HepG2 (cell line): Measurements from ENCODE around the gene IQSEC1. TPM values are rescaled to one million over a fixed set of nuclear protein-coding genes. Genes with fewer than 3 reads are reported as not detected.
A peak's percentile ranks its signal among the peaks of the same experiment; 100 is the strongest.

Experiments
- DRAP1 ChIP-seq: IDR thresholded peaks from 2 replicates; pipeline ENCODE4 v1.6.1; 2016; ENCODE audit warnings: missing genetic modification reagents, missing compliant biosample characterization
- FOXO1 ChIP-seq: sonication (generic); formaldehyde crosslinking; IDR thresholded peaks from 2 replicates; pipeline ENCODE4 v1.4.0; 2020; ENCODE audit warnings: missing genetic modification reagents
- HBP1 ChIP-seq: IDR thresholded peaks from 2 replicates; pipeline ENCODE4 v1.6.1; 2016; ENCODE audit warnings: low read depth, control low read depth
- HCFC1 ChIP-seq: fragments of 150-350 bp; IDR thresholded peaks from 2 replicates; pipeline ENCODE4 v1.6.1; 2014; ENCODE audit warnings: low read depth, low read length
- MLLT10 ChIP-seq: sonication (generic); formaldehyde crosslinking; IDR thresholded peaks from 2 replicates; pipeline ENCODE4 v1.4.0; 2020; ENCODE audit warnings: missing genetic modification reagents
- MTF1 ChIP-seq: sonication (generic); formaldehyde crosslinking; IDR thresholded peaks from 2 replicates; pipeline ENCODE4 v1.5.0; 2020; ENCODE audit warnings: missing genetic modification reagents
- NFE2L2 ChIP-seq: fragments of 150-350 bp; IDR thresholded peaks from 2 replicates; pipeline ENCODE4 v1.6.1; 2014; ENCODE audit warnings: low read length
- NR2F6 ChIP-seq, 2 experiments: IDR thresholded peaks; 2 replicates each; pipeline ENCODE4 v1.6.1; 2016; ENCODE audit warnings: antibody characterized with exemption in 1 of 2, mild to moderate bottlenecking in 1 of 2
- NR3C1 ChIP-seq: sonication (generic); formaldehyde crosslinking; IDR thresholded peaks from 2 replicates; pipeline ENCODE4 v1.4.0; 2020; ENCODE audit warnings: missing genetic modification reagents
- PATZ1 ChIP-seq: sonication (generic); formaldehyde crosslinking; IDR thresholded peaks from 2 replicates; pipeline ENCODE4 v1.4.0; 2020; ENCODE audit warnings: missing genetic modification reagents
- TFDP2 ChIP-seq: sonication (generic); formaldehyde crosslinking; IDR thresholded peaks from 2 replicates; pipeline ENCODE4 v1.4.0; 2020; ENCODE audit warnings: missing genetic modification reagents
- ZBTB7A ChIP-seq: sonication (generic); formaldehyde crosslinking; IDR thresholded peaks from 2 replicates; pipeline ENCODE4 v1.8.0; 2022; ENCODE audit warnings: mild to moderate bottlenecking, missing genetic modification reagents
- ZHX2 ChIP-seq, 2 experiments: sonication (generic) in 1 of 2; formaldehyde crosslinking in 1 of 2; IDR thresholded peaks; 2 replicates each; pipeline versions ENCODE4 v1.6.1 to v1.9.0; 2014 to 2022; ENCODE audit warnings: antibody characterized with exemption in 1 of 2, borderline replicate concordance in 1 of 2, inconsistent platforms in 1 of 2, low read depth in 1 of 2, missing genetic modification reagents in 1 of 2
- ZNF136 ChIP-seq: sonication (generic); formaldehyde crosslinking; IDR thresholded peaks from 2 replicates; pipeline ENCODE4 v1.8.1; 2022; ENCODE audit warnings: low read depth, mild to moderate bottlenecking, moderate library complexity, missing genetic modification reagents
- ZNF24 ChIP-seq: fragments of 450-650 bp; IDR thresholded peaks from 2 replicates; pipeline ENCODE4 v1.6.1; 2017; ENCODE audit warnings: antibody characterized with exemption, mild to moderate bottlenecking
- ZNF326 ChIP-seq: sonication (generic); formaldehyde crosslinking; IDR thresholded peaks from 2 replicates; pipeline ENCODE4 v1.4.0; 2020; ENCODE audit warnings: missing genetic modification reagents, borderline replicate concordance
- ZNF44 ChIP-seq: sonication (generic); formaldehyde crosslinking; IDR thresholded peaks from 2 replicates; pipeline ENCODE4 v1.5.1; 2020; ENCODE audit warnings: mild to moderate bottlenecking, missing genetic modification reagents
- ZNF629 ChIP-seq: sonication (generic); formaldehyde crosslinking; conservative IDR thresholded peaks from 2 replicates; pipeline ENCODE4 v1.5.0; 2020; ENCODE audit warnings: missing genetic modification reagents
- ZNF775 ChIP-seq: sonication (generic); formaldehyde crosslinking; IDR thresholded peaks from 2 replicates; pipeline ENCODE4 v1.4.0; 2020; ENCODE audit warnings: missing genetic modification reagents, mild to moderate bottlenecking, moderate library complexity, borderline replicate concordance
- ZNF788 ChIP-seq: sonication (generic); formaldehyde crosslinking; IDR thresholded peaks from 2 replicates; pipeline ENCODE4 v1.5.0; 2020; ENCODE audit warnings: mild to moderate bottlenecking, missing genetic modification reagents, borderline replicate concordance
- polyA plus RNA-seq, 8 experiments: library from polyadenylated mRNA; depleted of rRNA in 3 of 8; stranded (reverse) in 7 of 8; unstranded in 1 of 8; fragments of >200 nt; fragmentation: Illumina TruSeq in 4 of 8; extraction: Trizol in 4 of 8; gene quantifications; 2 replicates each; pipeline versions ENCODE4 v1.2.1 to v1.2.3, GENCODE V29; 2011 to 2016; ENCODE audit warnings: low read depth in 4 of 8, missing spikeins in 1 of 8, mixed read lengths in 1 of 8; ENCODE audit not compliant: insufficient read depth in 1 of 8
- total RNA-seq, 5 experiments: library from RNA; depleted of rRNA; stranded (reverse); fragments of >200 nt; fragmentation: Illumina TruSeq; extraction: Trizol; gene quantifications; 2 replicates each; pipeline ENCODE4 v1.2.3, GENCODE V29; 2016; ENCODE audit warnings: low read depth in 1 of 5

Gene IQSEC1
- total and polyA plus RNA-seq, 2 of the 13 experiments (the other 11 are each of a cell fraction or from before 2014, with no cell fraction given): 17.4 to 20.2 TPM

- TF ChIP-seq NFE2L2: no peak
- no peak for TF ChIP-seq MTF1 (CRISPR knock-in tag)
- no peak for TF ChIP-seq DRAP1
- no peak for TF ChIP-seq ZBTB7A
- TF ChIP-seq TFDP2 (CRISPR knock-in tag): no peak
- TF ChIP-seq ZNF44 (CRISPR knock-in tag): no peak
- TF ChIP-seq ZNF629 (CRISPR knock-in tag): no peak
- no peak for TF ChIP-seq ZNF24
- TF ChIP-seq NR2F6 (IDR thresholded peaks at IDR 0.05): 0 out of 2 replicates have a peak, but pooled peaks have one; percentile 10
- TF ChIP-seq NR2F6 (CRISPR knock-in tag; IDR thresholded peaks at IDR 0.05): no peak
- TF ChIP-seq ZNF136 (CRISPR knock-in tag): no peak
- no peak for TF ChIP-seq ZNF788
- TF ChIP-seq ZNF775 (CRISPR knock-in tag): no peak
- TF ChIP-seq ZNF326 (CRISPR knock-in tag): no peak
- TF ChIP-seq ZHX2 (IDR thresholded peaks at IDR 0.05; ENCODE audit: low read depth): no peak
- no peak for TF ChIP-seq ZHX2 (CRISPR knock-in tag; IDR thresholded peaks at IDR 0.05; ENCODE audit: borderline replicate concordance)
- TF ChIP-seq PATZ1: peak; percentile 82
- no peak for TF ChIP-seq MLLT10 (CRISPR knock-in tag)
- TF ChIP-seq HCFC1: no peak
- TF ChIP-seq HBP1 (CRISPR knock-in tag): no peak
- no peak for TF ChIP-seq FOXO1 (CRISPR knock-in tag)
- TF ChIP-seq NR3C1 (CRISPR knock-in tag): no peak
Observed at GRCh38 chr3:12901623-12902045, 171.6 kb downstream of the IQSEC1 start (continued).
